H7 (cell line): ENCODE results near the gene ZNF24. TPM values are rescaled to one million over a fixed set of nuclear protein-coding genes. Genes with fewer than 3 reads are reported as not detected.
A peak's percentile ranks its signal among the peaks of the same experiment; 100 is the strongest.

ENCODE experiments used
- DNase-seq: peaks from one replicate; pipeline ENCODE4 v3.0.0; 2012
- H3K27me3 ChIP-seq: 2 replicates; pipeline ENCODE4 v1.6.0; 2011; ENCODE audit warnings: mild to moderate bottlenecking, low read length; ENCODE audit not compliant: control insufficient read depth, insufficient read depth
- H3K36me3 ChIP-seq: replicated peaks from 2 replicates; pipeline ENCODE4 v1.5.1; 2011; ENCODE audit warnings: low read length; ENCODE audit not compliant: control insufficient read depth, insufficient read depth
- H3K4me3 ChIP-seq: 2 replicates; pipeline ENCODE4 v1.5.1; 2011; ENCODE audit warnings: low read depth, mild to moderate bottlenecking, control low read depth, low read length, moderate library complexity; ENCODE audit not compliant: insufficient read depth
- total RNA-seq: library from RNA; depleted of rRNA; stranded (reverse); fragments of >200 nt; shearing (Covaris generic); gene quantifications from 2 replicates; pipeline ENCODE4 v1.2.3, GENCODE V29; 2014

ZNF24 gene
- total RNA-seq, 1 experiment from 2014 or later = 29.4 TPM

- DNase-seq = no peak
- Histone ChIP-seq H3K36me3 (peaks cover 28% of the 10 kb centered on the region), H3K27me3 (no peaks in the 10 kb centered on the region), H3K4me3 (no peak overlapping the region)
These were observed 6.9 kb downstream of the ZNF24 start for GRCh38 chr18:35337286-35337685.

DNA sequence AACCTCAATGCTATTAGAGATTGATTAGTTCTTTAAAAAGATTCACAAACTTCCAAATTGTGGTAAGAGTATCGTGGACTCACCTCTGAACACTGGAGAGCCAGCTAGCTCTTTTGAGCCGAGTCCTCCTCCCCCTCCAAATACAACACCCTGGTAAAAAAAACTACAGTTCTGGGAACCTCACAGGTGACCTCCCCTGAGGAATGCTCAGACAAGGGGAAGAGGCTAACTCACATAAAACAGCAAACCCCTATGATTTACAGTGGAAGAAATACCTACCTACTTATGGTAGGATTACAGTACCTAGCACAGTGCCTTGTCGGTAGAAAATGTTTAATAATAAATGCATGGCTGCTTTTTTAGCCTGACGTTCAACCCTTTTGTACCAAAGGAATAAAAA, 8.4 kb downstream of the ZNF24 start:
- H3K27me3 ChIP-seq = no peaks in the 10 kb centered on the region
- no peak for DNase-seq
- peaks cover 28% of the 10 kb centered on the region for H3K36me3 ChIP-seq

GRCh38 chr18:35334821-35335220, 9.4 kb downstream of the ZNF24 start:
- Histone ChIP-seq H3K36me3 (peaks cover 24% of the 10 kb centered on the region), H3K27me3 (no peaks in the 10 kb centered on the region), H3K4me3 (no peak overlapping the region)
- DNase-seq = no peak

More for the DNA sequence above, 8.4 kb downstream of the ZNF24 start:
- no peak overlapping the region for H3K4me3 ChIP-seq

DNA sequence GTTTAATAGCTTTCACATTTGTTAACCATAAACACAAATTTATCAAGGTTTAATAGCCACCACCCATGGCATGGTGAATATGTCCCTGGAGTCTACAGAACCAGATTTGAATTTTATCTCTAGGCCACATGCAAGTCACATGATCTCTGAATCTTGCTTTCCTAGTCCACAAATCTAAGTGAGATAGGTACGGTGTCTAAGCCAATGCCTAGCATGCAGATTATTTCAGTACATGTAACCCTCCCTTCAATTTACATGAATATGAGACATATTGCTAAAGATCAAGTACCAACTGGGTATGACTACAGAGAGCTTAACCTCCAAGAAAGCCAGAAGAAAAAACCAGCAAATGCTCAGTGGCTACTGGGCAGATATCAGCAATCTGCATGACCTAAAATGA, 10.0 kb downstream of the ZNF24 start:
- no peak for DNase-seq
- H3K4me3 ChIP-seq = no peak overlapping the region
- H3K27me3 ChIP-seq = no peaks in the 10 kb centered on the region
- peaks cover 19% of the 10 kb centered on the region for H3K36me3 ChIP-seq

- peak; percentile 15 for DNase-seq
- no peaks in the 10 kb centered on the region for H3K27me3 ChIP-seq
- peaks cover 1% of the 10 kb centered on the region for H3K36me3 ChIP-seq
- H3K4me3 ChIP-seq = no peak overlapping the region
These were observed 12.7 kb downstream of the ZNF24 start for GRCh38 chr18:35331367-35332087.

DNA sequence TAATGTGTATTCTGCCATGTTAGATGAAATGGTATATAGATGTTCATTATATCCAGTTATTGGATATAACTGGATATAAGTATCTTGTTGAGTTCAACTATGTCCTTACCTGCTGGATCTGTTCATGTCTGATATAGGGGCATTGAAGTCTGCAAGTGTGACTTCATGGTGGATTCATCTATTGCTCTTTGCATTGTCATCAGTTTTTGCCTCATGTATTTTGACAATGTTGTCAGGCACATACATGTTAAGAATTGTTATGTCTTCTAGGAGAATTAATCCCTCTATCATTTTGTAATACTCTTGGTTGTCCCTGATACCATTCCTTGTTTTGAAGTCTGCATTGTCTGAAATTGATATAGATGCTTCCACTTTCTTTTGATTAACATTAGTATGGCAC, 15.4 kb downstream of the ZNF24 start:
- no peak for DNase-seq

DNA sequence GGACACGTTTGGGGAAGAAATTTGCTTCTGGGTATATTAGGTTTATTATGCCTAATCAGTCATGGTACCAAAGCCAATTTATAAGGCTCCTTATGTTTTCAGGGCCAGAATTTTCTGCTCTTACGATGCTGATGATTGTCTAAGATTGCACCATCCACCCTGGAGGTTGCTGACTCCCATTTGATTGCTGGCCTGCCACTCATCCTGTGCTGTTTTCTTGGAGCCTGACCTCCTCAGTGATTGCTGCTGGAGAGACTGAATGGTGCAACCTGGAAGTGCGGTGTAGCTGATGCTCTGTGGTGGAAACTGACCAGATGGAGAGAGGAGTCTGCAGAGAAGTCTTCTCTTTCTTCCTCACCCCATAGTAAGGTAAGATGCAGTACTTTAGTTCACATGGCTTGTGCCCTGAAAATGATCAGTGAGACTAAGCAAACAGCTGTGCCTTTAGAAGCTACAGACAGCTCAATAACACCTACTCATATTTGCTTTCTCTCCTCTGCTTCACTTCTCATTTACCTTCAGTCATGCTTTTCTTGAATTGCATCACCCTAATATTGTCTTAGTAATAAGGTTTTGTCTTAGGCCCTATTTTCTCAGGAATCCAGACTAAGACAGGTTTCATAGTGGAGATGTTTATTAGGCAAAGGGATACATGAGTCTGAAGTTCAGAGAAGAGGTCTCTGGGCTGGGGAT, 17.4 kb downstream of the ZNF24 start:
- Histone ChIP-seq H3K4me3 (no peak overlapping the region), H3K27me3 (no peaks in the 10 kb centered on the region), H3K36me3 (no peaks in the 10 kb centered on the region; the same call in 1 of the 2 replicates)
- no peak for DNase-seq

More for the DNA sequence above, 15.4 kb downstream of the ZNF24 start:
- Histone ChIP-seq H3K4me3 (no peak overlapping the region), H3K36me3 (no peaks in the 10 kb centered on the region; the same call in none of the 2 replicates), H3K27me3 (no peaks in the 10 kb centered on the region)

DNA sequence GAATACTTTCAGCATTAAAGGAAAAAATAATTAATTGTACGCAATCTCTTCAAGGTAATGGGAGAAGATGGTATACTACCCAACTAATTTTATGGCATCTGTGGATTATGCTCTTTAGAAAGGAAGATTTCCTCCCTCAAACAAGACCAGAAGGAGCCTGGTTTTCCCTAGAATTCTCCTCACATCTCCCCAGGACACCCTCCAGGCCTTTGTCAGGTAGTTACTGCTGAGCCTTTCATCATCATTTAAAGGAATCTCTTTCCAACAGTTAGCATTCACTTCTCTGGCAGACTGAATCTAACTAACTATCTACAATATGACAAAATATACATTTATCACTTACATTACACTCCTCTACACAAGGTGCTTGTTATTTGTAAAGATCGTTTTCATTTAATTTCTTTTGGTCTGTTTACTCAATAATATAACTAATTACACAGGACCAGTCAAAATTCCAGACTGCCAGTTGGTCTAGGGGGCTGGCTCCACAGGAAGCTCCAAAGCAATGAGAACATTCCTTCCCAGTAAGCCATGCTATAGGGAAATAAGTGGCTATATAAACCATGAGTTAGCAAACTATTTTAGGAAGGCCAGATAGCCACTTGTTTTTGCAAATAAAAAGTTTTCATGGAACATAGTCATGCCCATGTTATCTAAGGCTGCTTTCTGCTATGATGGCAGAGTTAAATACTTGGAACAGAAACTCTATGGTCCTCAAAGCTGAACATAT, 19.1 kb downstream of the ZNF24 start:
- H3K36me3 ChIP-seq = no peaks in the 10 kb centered on the region
- H3K4me3 ChIP-seq = no peak overlapping the region
- peak; percentile 22 for DNase-seq
- no peaks in the 10 kb centered on the region for H3K27me3 ChIP-seq

DNA sequence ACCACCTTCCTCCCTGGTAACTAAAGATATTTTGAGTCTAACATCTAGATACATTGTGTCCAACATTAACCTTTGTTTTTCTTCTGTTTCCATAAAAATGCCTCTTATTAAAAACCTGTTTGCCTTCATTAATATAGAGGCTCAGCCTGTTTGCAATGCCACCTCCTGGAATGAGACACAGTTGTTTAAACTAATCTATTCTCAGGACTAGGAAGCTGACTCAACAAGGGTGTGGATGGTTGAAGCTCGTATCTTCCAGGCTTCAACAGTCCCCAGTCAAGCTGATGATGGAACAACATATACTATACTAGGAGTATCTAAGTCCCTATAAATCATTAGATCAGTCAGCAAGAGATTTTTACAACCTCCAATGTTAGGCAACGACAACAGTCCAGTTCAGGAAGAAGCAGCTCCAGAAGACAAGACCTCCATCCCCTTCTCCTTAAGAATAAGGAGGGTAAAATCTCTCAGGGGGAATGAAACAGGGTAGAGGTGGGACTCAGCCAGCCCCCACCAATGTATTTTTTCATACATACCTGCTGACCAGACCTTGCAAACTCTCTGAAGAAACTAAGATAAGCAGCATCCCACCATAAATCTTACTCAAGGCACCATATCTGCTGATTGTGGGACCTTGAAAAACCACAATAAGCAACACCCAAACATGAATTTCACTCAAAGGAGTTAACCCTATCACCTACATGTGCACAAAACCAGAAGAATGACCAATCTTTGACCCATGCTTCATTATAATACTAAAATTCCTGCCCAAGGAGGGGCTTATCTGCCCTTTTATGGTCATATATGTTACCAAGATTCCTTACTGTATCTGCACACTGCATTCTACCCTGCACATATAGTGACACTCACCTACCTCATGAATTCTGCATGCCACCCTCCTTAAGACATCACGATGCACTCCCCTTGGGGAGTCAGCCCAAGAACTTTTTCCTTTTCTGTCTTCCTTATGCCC, 21.4 kb downstream of the ZNF24 start:
- no peak for DNase-seq
- Histone ChIP-seq H3K36me3 (no peaks in the 10 kb centered on the region), H3K4me3 (no peak overlapping the region), H3K27me3 (no peaks in the 10 kb centered on the region)

DNA sequence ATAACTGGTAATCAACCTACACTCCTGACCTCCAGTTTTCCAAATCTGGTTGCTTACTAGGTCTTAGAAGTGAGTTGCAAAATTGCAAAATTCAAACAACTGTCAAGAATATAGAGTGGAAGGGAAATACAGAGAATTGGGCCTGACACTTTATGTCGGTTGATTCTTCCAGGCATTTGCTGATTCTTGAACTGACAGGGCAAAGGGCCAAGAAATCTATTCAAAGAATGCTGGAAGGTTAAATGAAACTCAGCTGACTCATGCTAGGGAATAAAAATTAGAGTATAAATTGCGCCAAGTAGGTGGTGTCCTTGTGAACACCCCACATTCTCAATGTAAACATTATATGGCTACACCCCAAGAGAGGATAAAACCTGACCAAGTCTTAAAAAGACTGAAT, 32.7 kb downstream of the ZNF24 start:
- H3K36me3 ChIP-seq = peaks cover 4% of the 10 kb centered on the region; the same call in 1 of the 2 replicates
- no peak for DNase-seq
- H3K27me3 ChIP-seq = no peaks in the 10 kb centered on the region
- H3K4me3 ChIP-seq = no peak overlapping the region

- Histone ChIP-seq H3K27me3 (no peaks in the 10 kb centered on the region), H3K4me3 (no peak overlapping the region), H3K36me3 (peaks cover 7% of the 10 kb centered on the region; the same call in 1 of the 2 replicates)
- no peak for DNase-seq
These were observed 37.5 kb downstream of the ZNF24 start for GRCh38 chr18:35306588-35307250.

GRCh38 chr18:35303610-35304009, 40.6 kb downstream of the ZNF24 start:
- H3K27me3 ChIP-seq = no peaks in the 10 kb centered on the region

DNA sequence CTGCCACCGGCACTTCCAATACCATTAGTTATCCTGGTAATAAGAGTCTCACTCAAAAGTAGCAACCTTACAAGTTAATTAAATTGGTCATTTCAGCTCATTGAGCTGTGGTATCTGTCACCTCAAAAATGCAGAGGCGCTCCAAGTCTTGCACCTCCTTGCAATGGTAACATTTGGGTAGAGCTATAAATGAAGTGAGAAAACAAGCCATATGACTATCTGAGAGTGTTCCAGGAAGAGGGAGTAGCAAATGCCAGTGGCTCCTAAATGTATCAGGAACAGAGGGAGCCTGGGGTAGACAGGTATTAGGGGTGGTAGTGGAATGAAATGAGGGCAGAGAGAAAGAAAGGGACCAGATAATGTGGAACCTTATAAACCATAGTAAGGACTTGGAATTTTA, 48.2 kb downstream of the ZNF24 start:
- no peaks in the 10 kb centered on the region for H3K27me3 ChIP-seq
- peaks cover 2% of the 10 kb centered on the region for H3K36me3 ChIP-seq
- no peak overlapping the region for H3K4me3 ChIP-seq
- no peak for DNase-seq

More at GRCh38 chr18:35303610-35304009, 40.6 kb downstream of the ZNF24 start:
- Histone ChIP-seq H3K36me3 (peaks cover 7% of the 10 kb centered on the region; the same call in 1 of the 2 replicates), H3K4me3 (no peak overlapping the region)
- DNase-seq = no peak
